ENCODE results near the gene FHIT. TPM values are rescaled to one million over a fixed set of nuclear protein-coding genes. Genes with fewer than 3 reads are reported as not detected.
A peak's percentile ranks its signal among the peaks of the same experiment; 100 is the strongest.
"Not testable (repeated sequence)": the region's sequence is repeated elsewhere in the genome, so short reads cannot be mapped to it uniquely, and the experiment has no call there.

Gene FHIT
- total RNA-seq, 4 donors from 2014 or later = 3.5 to 17.0 (median 16.7) TPM

DNA sequence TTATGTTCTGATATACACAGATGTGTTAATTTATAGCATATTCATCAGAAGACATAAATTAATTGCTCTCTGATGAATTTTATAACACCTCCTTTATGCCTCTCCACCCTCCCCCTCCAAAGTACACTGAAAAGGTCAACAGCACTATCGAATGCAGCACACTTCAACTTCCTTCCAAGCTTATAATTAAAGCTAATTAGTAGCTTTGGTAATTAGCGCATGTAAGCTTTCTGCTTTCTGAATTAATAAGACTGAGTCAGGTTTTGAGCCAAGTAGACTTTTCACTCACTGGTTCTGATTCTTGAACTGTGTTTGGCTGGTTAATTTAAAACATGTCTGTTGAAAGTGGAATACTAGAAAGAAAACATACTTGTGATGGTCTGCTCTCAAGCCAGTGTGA is 1440.6 kb downstream of the FHIT start:
- H3K36me3 ChIP-seq = no peaks in the 10 kb centered on the region
- H3K4me3 ChIP-seq = no peak overlapping the region
- no peaks in the 10 kb centered on the region for H3K9me3 ChIP-seq
- H3K4me1 ChIP-seq = no peaks in the 10 kb centered on the region
- H3K27me3 ChIP-seq = no peaks in the 10 kb centered on the region
- DNase-seq = no peak
- TF ChIP-seq, protein P1, sequence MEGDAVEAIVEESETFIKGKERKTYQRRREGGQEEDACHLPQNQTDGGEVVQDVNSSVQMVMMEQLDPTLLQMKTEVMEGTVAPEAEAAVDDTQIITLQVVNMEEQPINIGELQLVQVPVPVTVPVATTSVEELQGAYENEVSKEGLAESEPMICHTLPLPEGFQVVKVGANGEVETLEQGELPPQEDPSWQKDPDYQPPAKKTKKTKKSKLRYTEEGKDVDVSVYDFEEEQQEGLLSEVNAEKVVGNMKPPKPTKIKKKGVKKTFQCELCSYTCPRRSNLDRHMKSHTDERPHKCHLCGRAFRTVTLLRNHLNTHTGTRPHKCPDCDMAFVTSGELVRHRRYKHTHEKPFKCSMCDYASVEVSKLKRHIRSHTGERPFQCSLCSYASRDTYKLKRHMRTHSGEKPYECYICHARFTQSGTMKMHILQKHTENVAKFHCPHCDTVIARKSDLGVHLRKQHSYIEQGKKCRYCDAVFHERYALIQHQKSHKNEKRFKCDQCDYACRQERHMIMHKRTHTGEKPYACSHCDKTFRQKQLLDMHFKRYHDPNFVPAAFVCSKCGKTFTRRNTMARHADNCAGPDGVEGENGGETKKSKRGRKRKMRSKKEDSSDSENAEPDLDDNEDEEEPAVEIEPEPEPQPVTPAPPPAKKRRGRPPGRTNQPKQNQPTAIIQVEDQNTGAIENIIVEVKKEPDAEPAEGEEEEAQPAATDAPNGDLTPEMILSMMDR (IDR thresholded peaks at IDR 0.05) = no peak
- no peak for TF ChIP-seq POLR2A (IDR thresholded peaks at IDR 0.05)
- H3K27ac ChIP-seq = no peak overlapping the region

- peak overlapping the region in 1 of 4 donors; percentile 31 for H3K27ac ChIP-seq
Measured at GRCh38 chr3:59809710-59810444, 1441.4 kb downstream of the FHIT start.

DNA sequence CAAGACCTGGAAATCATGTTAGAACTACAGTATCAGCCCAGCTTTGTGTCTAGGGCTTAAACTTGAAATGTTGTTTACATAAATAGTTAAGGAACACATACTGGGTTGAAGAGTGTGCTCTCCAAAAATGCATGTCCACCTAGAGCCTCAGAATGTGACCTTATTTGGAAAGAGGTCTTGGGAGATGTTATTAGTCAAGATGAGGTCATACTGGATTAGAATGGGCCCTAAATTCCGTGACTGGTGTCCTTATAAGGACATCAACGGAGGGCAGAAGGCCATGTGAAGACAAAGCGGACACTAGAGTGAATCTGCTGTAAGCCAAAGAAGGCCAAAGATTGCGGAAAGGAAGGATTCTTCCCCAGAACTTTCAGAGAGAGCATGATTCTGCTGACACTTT is 1442.2 kb downstream of the FHIT start:
- Histone ChIP-seq H3K36me3 (no peaks in the 10 kb centered on the region), H3K27ac (no peak overlapping the region), H3K9me3 (no peaks in the 10 kb centered on the region), H3K4me3 (no peak overlapping the region), H3K4me1 (no peaks in the 10 kb centered on the region), H3K27me3 (no peaks in the 10 kb centered on the region)
- TF ChIP-seq POLR2A (IDR thresholded peaks at IDR 0.05) = no peak
- TF ChIP-seq, protein P1 (IDR thresholded peaks at IDR 0.05) = no peak
- no peak for DNase-seq

More at GRCh38 chr3:59809710-59810444, 1441.4 kb downstream of the FHIT start:
- Histone ChIP-seq H3K4me3 (no peak overlapping the region), H3K36me3 (no peaks in the 10 kb centered on the region), H3K4me1 (no peaks in the 10 kb centered on the region), H3K27me3 (no peaks in the 10 kb centered on the region), H3K9me3 (no peaks in the 10 kb centered on the region)
- DNase-seq = no peak
- TF ChIP-seq, protein P1 (IDR thresholded peaks at IDR 0.05) = peak in 4 of 6 experiments; percentile 24 to 57 (median 44)
- no peak for TF ChIP-seq POLR2A (IDR thresholded peaks at IDR 0.05)

DNA sequence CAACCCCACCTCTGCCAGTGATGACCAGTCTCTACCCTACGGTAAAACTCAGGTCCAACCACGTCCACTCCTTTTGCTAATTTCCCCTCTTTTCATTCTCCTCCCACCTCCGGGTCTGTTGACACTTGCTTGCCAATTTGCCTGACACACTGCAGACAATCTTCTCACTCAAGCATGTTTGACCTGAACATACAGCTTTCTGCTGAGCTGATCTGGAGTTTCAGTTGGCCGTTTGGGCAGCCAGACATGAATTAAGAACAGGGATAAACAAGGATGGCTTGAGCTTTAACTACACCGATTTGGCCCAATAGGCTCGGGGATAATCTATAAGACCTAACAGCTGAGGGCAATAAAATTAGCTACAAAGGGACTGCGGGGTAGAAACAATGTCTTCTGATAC is 1442.8 kb downstream of the FHIT start:
- TF ChIP-seq POLR2A (IDR thresholded peaks at IDR 0.05) = no peak
- TF ChIP-seq, protein P1 (IDR thresholded peaks at IDR 0.05) = no peak
- Histone ChIP-seq H3K9me3 (no peaks in the 10 kb centered on the region), H3K27me3 (no peaks in the 10 kb centered on the region), H3K4me1 (no peaks in the 10 kb centered on the region), H3K36me3 (no peaks in the 10 kb centered on the region), H3K4me3 (no peak overlapping the region), H3K27ac (no peak overlapping the region)
- DNase-seq = no peak

GRCh38 chr3:59803268-59803667 is 1448.0 kb downstream of the FHIT start:
- Histone ChIP-seq H3K27ac (no peak overlapping the region), H3K9me3 (no peaks in the 10 kb centered on the region), H3K4me1 (no peaks in the 10 kb centered on the region), H3K36me3 (no peaks in the 10 kb centered on the region), H3K4me3 (no peak overlapping the region), H3K27me3 (no peaks in the 10 kb centered on the region)
- no peak for DNase-seq
- TF ChIP-seq, protein P1 (IDR thresholded peaks at IDR 0.05) = no peak
- no peak for TF ChIP-seq POLR2A (IDR thresholded peaks at IDR 0.05)

- H3K36me3 ChIP-seq, DNase-seq, H3K27ac ChIP-seq, H3K4me1 ChIP-seq, H3K27me3 ChIP-seq, H3K4me3 ChIP-seq, H3K9me3 ChIP-seq: not testable (repeated sequence)
Measured at GRCh38 chr3:59802453-59802852, 1448.8 kb downstream of the FHIT start.

Data from Peyer's patch (tissue), 4 donors.